Breast epithelium (tissue), 4 donors: ENCODE data around the gene SOCS1. TPM values are rescaled to one million over a fixed set of nuclear protein-coding genes. Genes with fewer than 3 reads are reported as not detected.
"Not testable (repeated sequence)": the region's sequence is repeated elsewhere in the genome, so short reads cannot be mapped to it uniquely, and the experiment has no call there.

Experiments used
- DNase-seq, 2 donors: peaks; one replicate each; pipeline ENCODE4 v3.0.0-alpha.2; 2019; ENCODE audit warnings: low spot score in 2 of 2
- H3K27ac ChIP-seq, 2 donors: fragments of 200-600 bp; sonication (generic) in 1 of 2; one replicate each; pipeline ENCODE4 v1.5.1; 2016 to 2019; ENCODE audit warnings: mild to moderate bottlenecking in 1 of 2
- H3K27me3 ChIP-seq, 2 donors: fragments of 200-600 bp; sonication (generic) in 1 of 2; one replicate each; pipeline versions ENCODE4 v1.5.1 to v1.6.0; 2017 to 2019; ENCODE audit warnings: control low read depth in 1 of 2, mild to moderate bottlenecking in 1 of 2
- H3K36me3 ChIP-seq: fragments of 200-600 bp; one replicate; pipeline ENCODE4 v1.5.1; 2019
- H3K4me1 ChIP-seq, 2 donors: fragments of 200-600 bp; sonication (generic); one replicate each; pipeline ENCODE4 v1.5.1; 2016 to 2019; ENCODE audit warnings: control low read depth in 1 of 2
- H3K4me3 ChIP-seq, 3 donors: fragments of 200-600 bp; sonication (generic); 1 replicate in 2 of 3; 2 replicates in 1 of 3; pipeline ENCODE4 v1.5.1; 2016 to 2019; ENCODE audit warnings: mild to moderate bottlenecking in 3 of 3, moderate library complexity in 2 of 3
- H3K9me3 ChIP-seq, 2 donors: fragments of 200-600 bp; sonication (generic) in 1 of 2; one replicate each; pipeline ENCODE4 v1.5.1; 2016 to 2019; ENCODE audit warnings: control low read depth in 1 of 2
- POLR2A ChIP-seq: fragments of 450-650 bp; IDR thresholded peaks from one replicate; pipeline ENCODE4 v1.6.1; 2016; ENCODE audit warnings: antibody characterized with exemption, mild to moderate bottlenecking, moderate library complexity
- POLR2AphosphoS5 ChIP-seq, 3 donors: sonication (generic); formaldehyde crosslinking; IDR thresholded peaks; one replicate each; pipeline ENCODE4 v1.6.1; 2017; ENCODE audit warnings: antibody characterized with exemption in 3 of 3
- intact Hi-C: fragments of 100-400 bp; cut with DNase I; formaldehyde crosslinking; loops from one replicate; pipeline ENCODE4 v1.15.1; 2023; ENCODE audit warnings: low total_unique reads
- total RNA-seq, 3 donors: library from RNA; depleted of rRNA; stranded (reverse); fragments of >200 nt; gene quantifications; one replicate each; pipeline ENCODE4 v1.1.0, GENCODE V29; 2016
- TF ChIP-seq, protein P1 (sequence below), 3 donors: fragments of 450-650 bp; IDR thresholded peaks; one replicate each; pipeline ENCODE4 v1.5.1; 2016 to 2017; ENCODE audit warnings: antibody characterized with exemption in 3 of 3, mild to moderate bottlenecking in 3 of 3, moderate library complexity in 3 of 3

Gene SOCS1
- total RNA-seq, 3 donors from 2014 or later, result 4.1 to 9.0 (median 5.6) TPM

DNA sequence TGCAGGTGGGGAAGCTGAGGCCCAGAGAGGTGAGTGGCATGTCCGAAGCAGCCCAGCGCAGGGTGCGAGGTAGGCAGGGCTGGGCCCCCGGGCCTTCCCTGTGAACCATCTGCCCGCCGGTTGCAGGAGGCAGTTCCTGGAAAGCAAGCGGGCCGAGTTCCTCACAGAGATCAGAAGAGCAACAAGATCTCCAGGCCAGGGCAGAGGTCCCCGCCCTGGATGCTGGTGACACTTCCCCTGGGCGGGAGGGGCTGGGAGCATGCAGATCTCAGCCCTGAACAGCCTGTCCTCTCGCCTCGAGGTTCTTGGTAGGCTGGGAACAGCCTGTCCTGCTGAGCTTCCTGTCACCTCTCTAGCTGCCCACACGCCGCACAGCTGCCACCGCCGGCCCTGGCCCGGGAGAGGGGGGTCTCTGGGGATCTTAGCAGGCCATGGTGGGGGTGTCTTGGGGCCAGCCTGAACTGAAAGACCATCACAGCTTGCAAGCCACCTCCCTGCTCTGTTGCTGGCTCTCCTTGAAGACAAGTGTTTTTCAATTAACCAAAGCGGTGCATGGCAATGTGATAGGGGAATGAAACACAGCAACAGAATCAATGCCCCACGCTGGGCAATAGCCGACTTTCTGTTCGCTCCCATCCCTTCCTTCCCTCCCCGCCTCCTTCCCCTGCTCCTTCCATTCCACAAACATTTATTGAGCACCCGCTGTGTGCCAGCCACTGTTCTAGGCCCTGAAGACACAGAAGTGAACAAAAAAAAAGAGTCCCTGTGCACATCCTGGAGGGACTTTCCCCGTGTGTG lies 31.7 kb downstream of the SOCS1 start:
- intact Hi-C loops, result no loop called here
- no peaks in the 10 kb centered on the region for H3K36me3 ChIP-seq
- no peaks in the 10 kb centered on the region for H3K4me1 ChIP-seq
- H3K4me3 ChIP-seq, result no peak overlapping the region
- peak; percentile 15 to 76 (median 69) for TF ChIP-seq POLR2AphosphoS5 (IDR thresholded peaks at IDR 0.05)
- TF ChIP-seq POLR2A, result no peak
- TF ChIP-seq, protein P1, sequence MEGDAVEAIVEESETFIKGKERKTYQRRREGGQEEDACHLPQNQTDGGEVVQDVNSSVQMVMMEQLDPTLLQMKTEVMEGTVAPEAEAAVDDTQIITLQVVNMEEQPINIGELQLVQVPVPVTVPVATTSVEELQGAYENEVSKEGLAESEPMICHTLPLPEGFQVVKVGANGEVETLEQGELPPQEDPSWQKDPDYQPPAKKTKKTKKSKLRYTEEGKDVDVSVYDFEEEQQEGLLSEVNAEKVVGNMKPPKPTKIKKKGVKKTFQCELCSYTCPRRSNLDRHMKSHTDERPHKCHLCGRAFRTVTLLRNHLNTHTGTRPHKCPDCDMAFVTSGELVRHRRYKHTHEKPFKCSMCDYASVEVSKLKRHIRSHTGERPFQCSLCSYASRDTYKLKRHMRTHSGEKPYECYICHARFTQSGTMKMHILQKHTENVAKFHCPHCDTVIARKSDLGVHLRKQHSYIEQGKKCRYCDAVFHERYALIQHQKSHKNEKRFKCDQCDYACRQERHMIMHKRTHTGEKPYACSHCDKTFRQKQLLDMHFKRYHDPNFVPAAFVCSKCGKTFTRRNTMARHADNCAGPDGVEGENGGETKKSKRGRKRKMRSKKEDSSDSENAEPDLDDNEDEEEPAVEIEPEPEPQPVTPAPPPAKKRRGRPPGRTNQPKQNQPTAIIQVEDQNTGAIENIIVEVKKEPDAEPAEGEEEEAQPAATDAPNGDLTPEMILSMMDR (IDR thresholded peaks at IDR 0.05), result no peak
- peak in 1 of 2 donors; percentile 61 for DNase-seq
- H3K27ac ChIP-seq, result peak overlapping the region in 1 of 2 donors; percentile 84
- no peaks in the 10 kb centered on the region for H3K9me3 ChIP-seq
- H3K27me3 ChIP-seq, result no peaks in the 10 kb centered on the region

DNA sequence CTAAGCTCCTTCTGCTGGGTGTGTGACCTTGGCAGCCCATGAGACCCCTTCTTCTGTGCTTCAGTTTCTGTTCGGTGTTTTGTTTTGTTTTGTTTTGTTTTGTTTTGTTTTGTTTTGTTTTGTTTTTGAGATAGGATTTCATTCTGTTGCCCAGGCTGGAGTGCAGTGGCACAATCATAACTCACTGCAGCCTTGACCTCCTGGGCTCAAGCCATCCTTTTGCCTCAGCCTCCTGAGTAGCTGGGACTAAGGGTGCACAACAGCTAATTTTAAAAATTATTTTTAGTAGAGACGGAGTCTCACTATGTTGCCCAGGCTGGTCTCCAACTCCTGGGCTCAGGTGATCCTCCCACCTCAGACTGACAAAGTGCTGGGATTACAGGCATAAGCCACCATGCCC lies 35.5 kb downstream of the SOCS1 start:
- H3K9me3 ChIP-seq, result peaks cover 12 to 22% of the 10 kb centered on the region in 2 donors
- H3K4me3 ChIP-seq, H3K27ac ChIP-seq, H3K36me3 ChIP-seq, H3K4me1 ChIP-seq, H3K27me3 ChIP-seq, intact Hi-C loops, DNase-seq: not testable (repeated sequence)

DNA sequence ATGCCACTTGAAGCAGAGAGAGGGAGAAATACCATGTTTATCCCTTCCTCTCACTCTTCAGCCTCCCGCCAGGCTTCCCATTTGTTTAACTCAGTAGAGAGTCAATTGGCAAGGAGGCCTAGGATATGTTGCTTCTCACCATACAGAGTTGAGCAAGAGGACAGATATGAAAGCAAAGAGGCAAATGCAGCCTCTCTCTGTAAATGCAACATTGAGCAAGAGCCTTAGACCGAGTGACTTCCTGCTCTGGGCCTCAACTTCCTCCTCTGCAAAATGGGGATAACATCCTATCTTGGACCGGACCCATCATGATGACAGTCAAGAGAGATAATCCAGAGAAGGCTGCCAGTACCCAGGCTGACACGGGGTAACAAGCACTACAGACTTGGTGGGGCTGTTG lies 36.8 kb downstream of the SOCS1 start:
- H3K27ac ChIP-seq, result no peak overlapping the region

DNA sequence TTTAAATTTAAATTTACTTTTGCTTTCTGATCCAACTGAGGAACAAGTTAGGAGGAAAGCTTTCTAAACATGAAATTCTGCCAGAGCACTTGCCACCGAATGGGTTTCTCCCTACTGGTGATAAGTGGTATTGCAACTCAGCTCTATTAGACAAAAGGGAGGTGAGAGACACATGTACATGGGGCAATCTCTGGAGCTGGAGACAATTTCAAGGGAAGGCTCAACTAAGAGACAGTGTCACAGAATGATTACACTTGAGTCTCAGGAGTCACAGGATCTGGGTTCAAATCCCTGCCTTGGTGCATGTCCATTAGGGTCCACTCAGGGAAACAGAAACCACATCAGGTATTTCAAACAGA lies 37.4 kb downstream of the SOCS1 start:
- no peaks in the 10 kb centered on the region for H3K4me1 ChIP-seq
- intact Hi-C loops, result no loop called here

More for the DNA sequence above, 36.8 kb downstream of the SOCS1 start:
- DNase-seq, result no peak
- Histone ChIP-seq H3K9me3 (peaks cover 12 to 22% of the 10 kb centered on the region in 2 donors), H3K4me1 (no peaks in the 10 kb centered on the region), H3K27me3 (no peaks in the 10 kb centered on the region), H3K4me3 (no peak overlapping the region), H3K36me3 (no peaks in the 10 kb centered on the region)
- TF ChIP-seq, protein P1 (IDR thresholded peaks at IDR 0.05), result no peak
- TF ChIP-seq POLR2A (no peak), POLR2AphosphoS5 (IDR thresholded peaks at IDR 0.05) (no peak)
- intact Hi-C loops, result no loop called here

DNA sequence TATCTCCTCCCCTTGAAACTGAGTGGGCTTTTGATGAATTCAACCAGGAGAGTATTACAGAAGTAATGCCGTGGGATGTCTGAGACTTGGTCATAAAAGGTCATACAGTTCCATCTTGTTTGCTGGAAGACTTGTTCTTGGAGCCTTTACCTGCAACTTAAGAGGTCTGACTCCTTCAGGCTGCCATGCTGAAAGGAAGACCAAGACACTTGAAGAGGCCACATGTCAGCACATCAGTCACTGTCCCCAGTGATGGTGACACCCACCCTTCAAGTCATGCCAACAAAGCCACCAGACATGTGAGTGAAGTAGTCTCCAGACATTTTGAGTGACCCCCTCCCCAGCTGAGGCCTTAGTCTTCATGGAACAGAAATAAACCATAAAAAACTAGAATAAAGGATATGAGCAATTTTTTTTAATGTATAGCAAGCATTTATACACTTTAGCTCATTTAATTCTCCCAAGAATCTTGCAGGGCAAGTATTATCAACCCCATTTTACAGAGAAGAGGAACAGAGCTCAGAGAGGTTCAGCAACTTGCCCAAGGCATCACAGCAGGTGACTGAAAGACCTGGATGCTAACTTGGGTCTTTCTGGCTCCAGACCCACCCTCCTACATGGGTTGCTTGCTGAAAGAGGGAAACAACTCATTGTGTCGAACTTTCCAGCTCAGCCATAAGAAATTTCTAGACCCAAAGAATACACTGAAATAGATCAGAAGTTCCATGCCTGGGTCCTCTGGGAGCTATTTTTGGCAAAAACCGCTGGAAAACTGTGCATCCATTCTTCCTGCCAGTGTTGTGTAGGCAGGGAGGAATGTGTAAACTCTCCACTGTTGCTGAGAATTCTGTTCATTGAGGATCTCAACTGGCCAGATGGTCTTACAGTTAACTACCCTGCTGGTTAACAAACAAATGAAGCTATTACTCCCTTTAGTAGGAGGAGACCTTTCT lies 38.1 kb downstream of the SOCS1 start:
- no peak for DNase-seq
- TF ChIP-seq, protein P1 (IDR thresholded peaks at IDR 0.05), result no peak
- TF ChIP-seq POLR2A (no peak), POLR2AphosphoS5 (IDR thresholded peaks at IDR 0.05) (no peak)
- intact Hi-C loops, result no loop called here

More for the DNA sequence above, 37.4 kb downstream of the SOCS1 start:
- Histone ChIP-seq H3K4me3 (no peak overlapping the region), H3K27ac (no peak overlapping the region), H3K9me3 (peaks cover 12 to 22% of the 10 kb centered on the region in 2 donors), H3K36me3 (no peaks in the 10 kb centered on the region), H3K27me3 (no peaks in the 10 kb centered on the region)
- TF ChIP-seq POLR2A (no peak), POLR2AphosphoS5 (IDR thresholded peaks at IDR 0.05) (no peak)
- TF ChIP-seq, protein P1 (IDR thresholded peaks at IDR 0.05), result no peak
- no peak for DNase-seq

More for the DNA sequence above, 38.1 kb downstream of the SOCS1 start:
- Histone ChIP-seq H3K36me3 (no peaks in the 10 kb centered on the region), H3K9me3 (peaks cover 12 to 22% of the 10 kb centered on the region in 2 donors), H3K27me3 (no peaks in the 10 kb centered on the region), H3K27ac (no peak overlapping the region), H3K4me3 (no peak overlapping the region), H3K4me1 (no peaks in the 10 kb centered on the region)
